ENCODE measurements around the gene SMAD7.

Gene SMAD7

GRCh38 chr18:48943736-48944527 lies 6.8 kb downstream of the SMAD7 start:
- Histone ChIP-seq H3K27ac (peak overlapping the region; percentile 94 to 98), H3K4me3 (peak overlapping the region; percentile 90)
- DNase-seq (ENCODE audit: low spot score), result peak; percentile 69
- no peak for TF ChIP-seq CTCF (IDR thresholded peaks at IDR 0.05)

DNA sequence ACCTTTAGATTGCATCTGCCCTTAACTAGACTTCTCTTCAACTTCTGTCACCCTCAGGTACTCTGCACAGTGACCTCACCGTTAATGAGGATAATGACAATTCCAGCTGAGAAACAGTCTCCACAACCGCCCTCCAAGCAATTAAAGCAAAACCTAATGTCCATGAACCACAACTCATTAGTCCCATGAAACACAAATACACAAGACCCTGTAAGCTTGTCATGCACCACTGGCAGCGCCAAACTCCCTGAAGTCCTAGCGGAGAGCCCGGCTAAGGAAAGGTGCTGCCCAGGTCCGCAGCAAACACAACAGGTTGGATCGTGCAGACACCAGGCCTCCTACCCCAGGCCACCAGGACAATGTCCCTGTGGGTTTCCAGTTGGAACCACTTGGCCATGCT lies 7.4 kb downstream of the SMAD7 start:
- no peak for TF ChIP-seq CTCF (IDR thresholded peaks at IDR 0.05)
- no peak for DNase-seq (ENCODE audit: low spot score)
- peak overlapping the region; percentile 94 to 98 for H3K27ac ChIP-seq
- peak overlapping the region; percentile 90 for H3K4me3 ChIP-seq

GRCh38 chr18:48942554-48943261 lies 8.1 kb downstream of the SMAD7 start:
- no peak for TF ChIP-seq CTCF (IDR thresholded peaks at IDR 0.05)
- peak; percentile 74 for DNase-seq (ENCODE audit: low spot score)
- H3K27ac ChIP-seq, result peak overlapping the region; percentile 94 to 98
- H3K4me3 ChIP-seq, result peak overlapping the region; percentile 90

DNA sequence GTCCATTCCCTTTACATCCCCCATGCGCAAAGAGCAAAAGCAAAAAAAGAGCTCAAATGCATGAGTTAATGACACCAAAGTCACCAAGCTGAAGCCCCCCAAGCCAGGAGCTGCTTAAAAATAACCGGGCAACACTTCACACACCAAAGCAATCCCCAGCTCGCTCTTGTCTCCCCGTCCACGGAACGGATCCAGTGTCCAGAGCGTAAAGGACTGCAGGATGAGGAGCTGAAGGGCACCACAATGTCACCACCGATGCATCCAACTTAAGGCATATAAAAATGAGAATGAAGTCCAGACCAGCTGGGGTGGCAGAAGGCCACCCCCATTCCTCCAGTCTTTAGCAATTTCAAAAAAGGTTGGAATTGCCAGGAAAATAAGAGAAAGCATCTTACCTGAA lies 8.7 kb downstream of the SMAD7 start:
- peak overlapping the region; percentile 94 to 98 for H3K27ac ChIP-seq

GRCh38 chr18:48941672-48942071 lies 9.1 kb downstream of the SMAD7 start:
- Histone ChIP-seq H3K4me3 (peak overlapping the region; percentile 90), H3K27ac (peak overlapping the region; percentile 94 to 98)
- TF ChIP-seq CTCF (IDR thresholded peaks at IDR 0.05), result no peak
- no peak for DNase-seq (ENCODE audit: low spot score)

More for the DNA sequence above, 8.7 kb downstream of the SMAD7 start:
- H3K4me3 ChIP-seq, result peak overlapping the region; percentile 90
- DNase-seq (ENCODE audit: low spot score), result no peak
- no peak for TF ChIP-seq CTCF (IDR thresholded peaks at IDR 0.05)

GRCh38 chr18:48940854-48941611 lies 9.7 kb downstream of the SMAD7 start:
- peak overlapping the region; percentile 90 for H3K4me3 ChIP-seq
- DNase-seq (ENCODE audit: low spot score), result no peak

More at GRCh38 chr18:48940854-48941611, 9.7 kb downstream of the SMAD7 start:
- H3K27ac ChIP-seq, result peak overlapping the region; percentile 94 to 98
- TF ChIP-seq CTCF (IDR thresholded peaks at IDR 0.05), result no peak
